ENCODE measurements around the gene NTSR1.

NTSR1 gene

GRCh38 chr20:62741191-62741691 lies 32.6 kb downstream of the NTSR1 start:
- peak; percentile 16 for DNase-seq

GRCh38 chr20:62741701-62742491 lies 33.3 kb downstream of the NTSR1 start:
- DNase-seq = no peak

GRCh38 chr20:62742550-62742949 lies 33.9 kb downstream of the NTSR1 start:
- no peak for DNase-seq

GRCh38 chr20:62742979-62743776 lies 34.5 kb downstream of the NTSR1 start:
- no peak for DNase-seq

- DNase-seq = no peak
These were observed 35.2 kb downstream of the NTSR1 start for GRCh38 chr20:62743777-62744317.

GRCh38 chr20:62744741-62745191 lies 36.1 kb downstream of the NTSR1 start:
- no peak for DNase-seq

- DNase-seq = no peak
These were observed 36.8 kb downstream of the NTSR1 start for GRCh38 chr20:62745279-62745951.

GRCh38 chr20:62745952-62746288 lies 37.3 kb downstream of the NTSR1 start:
- DNase-seq = no peak

GRCh38 chr20:62748311-62748710 lies 39.7 kb downstream of the NTSR1 start:
- DNase-seq = no peak

- no peak for DNase-seq
These were observed 41.3 kb downstream of the NTSR1 start for GRCh38 chr20:62749851-62750445.

- DNase-seq = no peak
These were observed 43.0 kb downstream of the NTSR1 start for GRCh38 chr20:62751551-62752150.

GRCh38 chr20:62752181-62752670 lies 43.6 kb downstream of the NTSR1 start:
- no peak for DNase-seq

- DNase-seq = no peak
These were observed 44.2 kb downstream of the NTSR1 start for GRCh38 chr20:62752671-62753501.

GRCh38 chr20:62753626-62754025 lies 45.0 kb downstream of the NTSR1 start:
- no peak for DNase-seq

- DNase-seq = no peak
These were observed 45.7 kb downstream of the NTSR1 start for GRCh38 chr20:62754122-62754990.

- no peak for DNase-seq
These were observed 46.3 kb downstream of the NTSR1 start for GRCh38 chr20:62754991-62755356.

- DNase-seq = no peak
These were observed 47.4 kb downstream of the NTSR1 start for GRCh38 chr20:62755817-62756724.

- DNase-seq = no peak
These were observed 49.7 kb downstream of the NTSR1 start for GRCh38 chr20:62758226-62758912.

All from CD4-positive, alpha-beta T cell treated with Interleukin-21 for 1 hour (primary cell).